H1 (cell line): ENCODE data around the gene SLC66A2. TPM values are rescaled to one million over a fixed set of nuclear protein-coding genes. Genes with fewer than 3 reads are reported as not detected.

Experiments used
- CHD1 ChIP-seq: IDR thresholded peaks from 2 replicates; pipeline ENCODE4 v1.6.1; 2012; ENCODE audit warnings: low read depth, low read length, improper control_type of control experiment
- CHD7 ChIP-seq: fragments of 300-600 bp; sonication (generic); IDR thresholded peaks from 2 replicates; pipeline ENCODE4 v1.7.1; 2012; ENCODE audit warnings: low read length, moderate library complexity, mild to moderate bottlenecking, inconsistent platforms; ENCODE audit not compliant: insufficient replicate concordance
- EZH2 ChIP-seq: fragments of 200-600 bp; sonication (generic); IDR thresholded peaks from 2 replicates; pipeline ENCODE4 v1.7.1; 2012; ENCODE audit warnings: low read depth, mild to moderate bottlenecking, moderate library complexity, low read length, inconsistent platforms; ENCODE audit not compliant: severe bottlenecking
- JUND ChIP-seq: IDR thresholded peaks from 2 replicates; pipeline ENCODE4 v1.6.1; 2011; ENCODE audit warnings: mild to moderate bottlenecking, improper control_type of control experiment, low read length
- MAFK ChIP-seq: IDR thresholded peaks from 2 replicates; pipeline ENCODE4 v1.6.1; 2012; ENCODE audit warnings: low read depth, mild to moderate bottlenecking, improper control_type of control experiment, low read length
- POU5F1 ChIP-seq: IDR thresholded peaks from 2 replicates; pipeline ENCODE4 v1.6.1; 2011; ENCODE audit warnings: low read depth, mild to moderate bottlenecking, low read length, moderate library complexity
- RXRA ChIP-seq: IDR thresholded peaks from 2 replicates; pipeline ENCODE4 v1.6.1; 2011; ENCODE audit warnings: low read depth, mild to moderate bottlenecking, low read length, moderate library complexity; ENCODE audit not compliant: insufficient read depth
- SIX5 ChIP-seq: IDR thresholded peaks from 2 replicates; pipeline ENCODE4 v1.6.1; 2011; ENCODE audit warnings: mild to moderate bottlenecking, low read depth, low read length
- USF2 ChIP-seq: IDR thresholded peaks from 2 replicates; pipeline ENCODE4 v1.6.1; 2011; ENCODE audit warnings: low read length, improper control_type of control experiment
- polyA plus RNA-seq, 7 experiments: library from polyadenylated mRNA; depleted of rRNA in 3 of 7; stranded (reverse) in 5 of 7; unstranded in 2 of 7; fragments of >200 nt in 5 of 7; fragments of 200-250 nt in 2 of 7; gene quantifications; 1 replicate in 5 of 7; 2 replicates in 1 of 7; 4 replicates in 1 of 7; pipeline versions ENCODE4 v1.2.1 to v1.2.3, GENCODE V29; 2011 to 2013; ENCODE audit warnings: missing spikeins in 2 of 7, mixed read lengths in 2 of 7
- total RNA-seq: library from RNA; stranded (reverse); fragmentation: NEBNext Ultra II Directional; extraction: Animal tissue kit (Norgen Biotek cat#: 25700); gene quantifications from 2 replicates; pipeline ENCODE4 v1.2.1, GENCODE V29; 2021

SLC66A2 gene
- total and polyA plus RNA-seq, 2 of the 8 experiments (the other 6 are each of a cell fraction or from before 2014, with no cell fraction given): 15.0 to 18.9 TPM

GRCh38 chr18:79855147-79855933 lies 96.1 kb downstream of the SLC66A2 start (continued):
- TF ChIP-seq CHD7 (no peak), SIX5 (no peak), USF2 (no peak), MAFK (no peak), RXRA (no peak), EZH2 (no peak), POU5F1 (no peak), CHD1 (no peak), JUND (no peak)
